MG63 (cell line): Measurements from ENCODE around the gene GOLGA6L7. TPM values are rescaled to one million over a fixed set of nuclear protein-coding genes. Genes with fewer than 3 reads are reported as not detected.
"Not testable (repeated sequence)": the region's sequence is repeated elsewhere in the genome, so short reads cannot be mapped to it uniquely, and the experiment has no call there.

Experiments used
- DNase-seq: peaks from one replicate; pipeline ENCODE4 v3.0.0-alpha.2; 2020
- H3K27me3 ChIP-seq: fragments of 250-450 bp; sonication (Bioruptor Pico); 2 replicates; pipeline ENCODE4 v1.5.1; 2020; ENCODE audit warnings: mild to moderate bottlenecking, moderate library complexity
- H3K36me3 ChIP-seq: fragments of 250-450 bp; sonication (Bioruptor Pico); 2 replicates; pipeline ENCODE4 v1.5.1; 2020; ENCODE audit warnings: mild to moderate bottlenecking, moderate library complexity
- H3K4me3 ChIP-seq: fragments of 250-450 bp; sonication (Bioruptor Pico); 2 replicates; pipeline ENCODE4 v1.5.1; 2020; ENCODE audit warnings: mild to moderate bottlenecking, moderate library complexity
- H3K9me3 ChIP-seq: fragments of 250-450 bp; sonication (Bioruptor Pico); 2 replicates; pipeline ENCODE4 v1.5.1; 2020; ENCODE audit warnings: mild to moderate bottlenecking, moderate library complexity
- total RNA-seq: library from RNA; depleted of rRNA; stranded (reverse); fragments of >200 nt; shearing (Covaris generic); gene quantifications from 2 replicates; pipeline ENCODE4 v1.2.3, GENCODE V29; 2014; ENCODE audit warnings: low replicate concordance; rRNA removed

GOLGA6L7 gene
- not detected in 2 replicates for total RNA-seq

DNA sequence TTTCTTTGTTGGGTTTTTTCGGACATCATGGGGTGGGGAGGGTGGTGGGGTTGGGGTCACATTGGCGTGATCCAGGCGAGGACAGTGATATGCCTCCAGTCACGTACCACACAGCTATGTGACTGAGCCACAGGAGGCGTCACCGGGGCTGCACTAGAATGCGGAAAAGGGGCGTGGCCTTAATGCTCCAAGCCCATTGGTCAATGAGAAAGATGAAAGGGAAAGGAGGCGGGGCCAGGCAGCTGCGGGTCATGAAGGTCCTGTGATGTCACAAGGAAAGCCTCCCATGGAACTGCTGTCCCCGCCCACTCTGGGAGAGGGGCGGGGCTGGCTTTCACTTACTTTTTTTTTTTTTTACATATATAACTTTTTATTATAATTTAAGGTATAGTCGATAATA is at the start of gene GOLGA6L7:
Gene GOLGA6L7, minus strand, starts transcription at position 124 of the 400 bp plus-strand sequence. Its CDS starts 95 bp downstream, at position 29.
- not testable (repeated sequence) for H3K9me3 ChIP-seq, H3K4me3 ChIP-seq, H3K27me3 ChIP-seq, H3K36me3 ChIP-seq
- DNase-seq, result peak; percentile 18

GRCh38 chr15:28897861-28898585 is 49.6 kb upstream of the GOLGA6L7 start:
- Histone ChIP-seq H3K27me3 (no peaks in the 10 kb centered on the region), H3K36me3 (peaks cover 2% of the 10 kb centered on the region; the same call in 1 of the 2 replicates), H3K4me3 (no peak overlapping the region), H3K9me3 (no peaks in the 10 kb centered on the region)
- DNase-seq, result no peak

DNA sequence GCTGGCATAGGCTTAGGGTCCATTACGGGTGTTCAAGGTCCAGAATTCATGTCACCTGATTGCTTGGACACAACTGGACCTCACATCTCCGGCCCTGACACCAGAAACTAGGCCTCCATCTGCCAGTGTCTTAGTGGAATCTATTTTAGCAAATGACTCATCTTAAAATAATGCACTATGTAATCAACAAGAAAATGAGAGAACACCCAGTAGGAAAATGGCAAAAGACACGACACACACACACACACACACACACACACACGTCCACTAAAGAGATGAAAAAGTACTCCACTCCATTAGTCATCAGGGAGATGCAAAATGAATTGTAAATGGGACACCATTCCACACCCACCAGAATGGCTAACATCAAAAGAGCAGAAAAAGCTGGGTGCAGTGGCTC is 48.5 kb upstream of the GOLGA6L7 start:
- DNase-seq, result peak; percentile 54
- no peak overlapping the region for H3K4me3 ChIP-seq
- H3K36me3 ChIP-seq, result peaks cover 2% of the 10 kb centered on the region; the same call in 1 of the 2 replicates

GRCh38 chr15:28895566-28895965 is 47.1 kb upstream of the GOLGA6L7 start:
- Histone ChIP-seq H3K36me3 (peaks cover 2% of the 10 kb centered on the region; the same call in 1 of the 2 replicates), H3K9me3 (no peaks in the 10 kb centered on the region), H3K27me3 (no peaks in the 10 kb centered on the region), H3K4me3 (no peak overlapping the region)
- no peak for DNase-seq

More for the DNA sequence above, 48.5 kb upstream of the GOLGA6L7 start:
- no peaks in the 10 kb centered on the region for H3K27me3 ChIP-seq
- no peaks in the 10 kb centered on the region for H3K9me3 ChIP-seq

DNA sequence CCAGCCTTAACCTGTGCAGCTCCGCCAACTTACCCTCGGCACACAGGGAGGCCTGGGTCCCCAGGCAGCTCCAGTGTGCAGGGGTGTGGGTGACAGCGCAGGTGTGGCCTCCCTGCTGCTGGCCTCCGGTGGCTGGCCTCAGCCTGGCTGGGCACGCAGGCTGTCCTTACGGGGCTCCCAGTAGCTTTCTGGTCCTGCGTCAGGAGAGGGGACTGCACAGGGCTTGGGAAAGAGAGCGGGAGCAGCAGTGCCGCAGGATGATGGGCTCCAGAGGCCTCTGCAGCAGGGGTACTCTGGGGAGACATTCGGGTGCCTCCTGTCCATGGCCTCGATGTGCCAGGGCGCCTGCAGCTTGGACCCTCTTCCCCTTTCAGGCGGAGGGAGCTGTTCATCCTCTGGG is 46.7 kb upstream of the GOLGA6L7 start:
- no peaks in the 10 kb centered on the region for H3K27me3 ChIP-seq

GRCh38 chr15:28894631-28895030 is 46.2 kb upstream of the GOLGA6L7 start:
- Histone ChIP-seq H3K27me3 (no peaks in the 10 kb centered on the region), H3K4me3 (no peak overlapping the region), H3K36me3 (peaks cover 2% of the 10 kb centered on the region; the same call in 1 of the 2 replicates), H3K9me3 (no peaks in the 10 kb centered on the region)
- DNase-seq, result no peak

More for the DNA sequence above, 46.7 kb upstream of the GOLGA6L7 start:
- Histone ChIP-seq H3K9me3 (no peaks in the 10 kb centered on the region), H3K4me3 (no peak overlapping the region), H3K36me3 (peaks cover 2% of the 10 kb centered on the region; the same call in 1 of the 2 replicates)
- DNase-seq, result no peak

- no peaks in the 10 kb centered on the region for H3K27me3 ChIP-seq
- H3K9me3 ChIP-seq, result no peaks in the 10 kb centered on the region
- peaks cover 2% of the 10 kb centered on the region; the same call in 1 of the 2 replicates for H3K36me3 ChIP-seq
- no peak overlapping the region for H3K4me3 ChIP-seq
- no peak for DNase-seq
Measured at GRCh38 chr15:28892789-28893610, 44.6 kb upstream of the GOLGA6L7 start.

DNA sequence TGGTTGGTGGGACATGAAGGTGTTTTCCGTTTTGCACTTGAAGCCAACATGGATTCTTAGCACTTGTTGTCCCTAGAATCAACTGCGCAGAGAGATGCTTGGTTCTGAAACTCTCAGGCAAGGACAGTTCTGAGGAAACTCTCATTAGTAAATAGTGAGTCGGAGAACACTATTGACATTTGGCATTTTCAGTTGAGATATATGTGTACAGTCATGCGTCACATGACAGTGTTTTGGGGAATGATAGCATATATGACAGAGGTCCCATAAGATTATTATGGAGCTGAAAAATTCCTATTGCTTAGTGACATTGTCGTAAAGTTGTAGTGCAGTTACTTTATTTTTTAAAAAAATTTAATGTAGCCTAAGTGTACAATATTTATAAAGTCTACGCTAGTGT is 43.1 kb upstream of the GOLGA6L7 start:
- no peaks in the 10 kb centered on the region for H3K27me3 ChIP-seq
- no peak overlapping the region for H3K4me3 ChIP-seq
- peaks cover 2% of the 10 kb centered on the region; the same call in 1 of the 2 replicates for H3K36me3 ChIP-seq
- no peak for DNase-seq
- H3K9me3 ChIP-seq, result no peaks in the 10 kb centered on the region

DNA sequence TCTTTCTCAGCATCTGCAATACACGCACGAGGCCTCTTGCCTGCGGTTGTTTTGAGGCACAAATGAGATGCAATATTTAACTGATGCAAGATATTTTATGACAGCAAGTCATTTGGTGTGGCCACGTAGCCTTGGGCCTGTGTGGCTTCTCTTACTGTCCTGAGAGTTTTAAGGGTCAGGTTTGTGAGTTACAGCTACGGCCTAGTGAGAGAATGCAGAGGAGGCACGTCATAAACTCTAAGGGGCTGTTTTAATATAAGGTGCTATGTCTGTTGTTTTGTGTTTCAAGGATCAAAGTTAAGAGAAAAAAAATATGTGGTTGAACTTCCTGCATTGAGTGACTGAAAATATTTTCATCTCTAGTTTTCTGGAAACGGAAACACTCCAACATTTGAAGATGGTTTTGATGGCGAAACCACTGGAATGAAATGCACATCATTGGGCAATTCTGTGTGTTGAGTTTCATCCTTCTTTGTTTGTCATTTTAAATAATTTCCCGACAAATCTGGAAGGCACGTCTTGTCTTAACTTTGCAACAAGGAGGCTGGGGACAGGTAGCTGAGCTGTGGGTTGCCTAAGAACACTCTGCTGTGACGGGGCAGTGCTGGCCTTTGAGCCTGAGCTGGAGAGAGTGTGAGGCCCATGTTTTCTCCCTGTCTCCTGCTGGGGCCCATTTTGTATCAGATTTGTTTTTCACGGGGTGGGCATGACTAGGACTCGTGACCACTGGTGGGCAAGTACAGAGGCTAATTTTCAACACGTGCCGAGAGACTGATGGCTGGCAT is 42.5 kb upstream of the GOLGA6L7 start:
- H3K4me3 ChIP-seq, result no peak overlapping the region
- DNase-seq, result no peak
- H3K36me3 ChIP-seq, result no peaks in the 10 kb centered on the region
- no peaks in the 10 kb centered on the region for H3K27me3 ChIP-seq
- no peaks in the 10 kb centered on the region for H3K9me3 ChIP-seq

DNA sequence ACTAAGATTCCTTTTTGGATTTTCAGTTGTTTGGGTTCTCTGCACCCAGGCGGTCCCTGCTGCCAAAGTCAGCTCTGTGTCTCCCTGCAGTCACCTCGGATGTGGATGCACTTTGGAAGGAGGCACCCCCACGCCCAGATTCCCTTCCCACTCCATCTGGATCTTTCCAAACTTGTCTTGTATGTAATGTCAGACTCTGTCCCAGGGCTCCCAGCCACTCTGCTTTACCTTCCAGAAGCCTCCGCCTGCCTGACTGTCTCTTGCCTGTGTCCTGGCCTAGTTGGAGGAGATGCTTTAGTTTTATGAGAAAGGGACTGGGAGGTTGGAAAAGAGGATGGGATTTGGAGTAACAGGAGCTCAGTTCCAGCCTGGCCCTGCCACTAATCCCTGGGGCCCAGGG is 41.8 kb upstream of the GOLGA6L7 start:
- not testable (repeated sequence) for H3K4me3 ChIP-seq, H3K36me3 ChIP-seq, H3K27me3 ChIP-seq, DNase-seq, H3K9me3 ChIP-seq

DNA sequence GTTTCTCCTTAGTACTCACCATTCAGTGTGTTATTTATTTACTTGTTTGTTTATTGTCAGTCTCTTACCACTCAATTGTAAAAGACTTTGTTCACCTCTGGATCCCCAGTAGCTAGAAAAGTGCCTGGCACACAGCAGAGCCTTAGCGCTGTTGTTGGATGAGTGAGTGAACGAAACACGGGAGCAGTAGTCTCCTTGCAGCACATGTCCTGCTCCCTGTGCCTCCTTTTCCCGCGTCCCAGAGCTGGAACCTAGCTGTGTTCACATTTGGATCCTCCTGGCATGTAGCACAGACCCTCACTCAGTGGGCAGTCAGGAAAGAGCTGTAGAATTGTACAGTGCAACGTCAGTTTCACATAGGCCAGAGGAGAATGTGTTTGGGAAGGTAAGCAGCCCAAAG is 41.4 kb upstream of the GOLGA6L7 start:
- not testable (repeated sequence) for H3K9me3 ChIP-seq, H3K4me3 ChIP-seq, H3K27me3 ChIP-seq

DNA sequence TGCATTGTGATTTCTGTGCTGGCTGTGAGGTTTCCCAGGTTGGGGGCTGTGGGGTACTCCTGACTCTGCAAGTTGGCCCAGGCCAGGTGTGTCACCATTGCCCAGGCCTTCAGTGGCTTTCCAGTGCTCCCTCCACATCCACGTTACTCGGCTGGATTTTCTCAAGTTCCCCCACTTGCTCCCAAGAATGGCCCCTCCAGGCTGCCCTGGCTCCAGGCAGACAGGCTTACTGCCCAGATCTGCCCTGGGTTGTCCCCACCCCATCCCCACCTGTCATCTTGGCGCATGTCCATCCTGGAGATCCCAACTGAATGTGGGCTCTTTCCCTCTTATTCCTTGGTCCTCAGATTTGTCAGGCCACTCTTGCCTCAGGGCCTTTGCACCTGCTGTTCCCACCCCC is 40.9 kb upstream of the GOLGA6L7 start:
- H3K36me3 ChIP-seq, result no peaks in the 10 kb centered on the region
- no peaks in the 10 kb centered on the region for H3K9me3 ChIP-seq
- no peak for DNase-seq
- H3K4me3 ChIP-seq, result no peak overlapping the region
- H3K27me3 ChIP-seq, result no peaks in the 10 kb centered on the region

More for the DNA sequence above, 41.4 kb upstream of the GOLGA6L7 start:
- not testable (repeated sequence) for H3K36me3 ChIP-seq, DNase-seq

GRCh38 chr15:28888900-28889299 is 40.5 kb upstream of the GOLGA6L7 start:
- peak; percentile 63 for DNase-seq

GRCh38 chr15:28888302-28888894 is 40.0 kb upstream of the GOLGA6L7 start:
- no peaks in the 10 kb centered on the region for H3K9me3 ChIP-seq
- DNase-seq, result no peak

More at GRCh38 chr15:28888900-28889299, 40.5 kb upstream of the GOLGA6L7 start:
- Histone ChIP-seq H3K27me3 (no peaks in the 10 kb centered on the region), H3K9me3 (no peaks in the 10 kb centered on the region), H3K36me3 (no peaks in the 10 kb centered on the region), H3K4me3 (no peak overlapping the region)

DNA sequence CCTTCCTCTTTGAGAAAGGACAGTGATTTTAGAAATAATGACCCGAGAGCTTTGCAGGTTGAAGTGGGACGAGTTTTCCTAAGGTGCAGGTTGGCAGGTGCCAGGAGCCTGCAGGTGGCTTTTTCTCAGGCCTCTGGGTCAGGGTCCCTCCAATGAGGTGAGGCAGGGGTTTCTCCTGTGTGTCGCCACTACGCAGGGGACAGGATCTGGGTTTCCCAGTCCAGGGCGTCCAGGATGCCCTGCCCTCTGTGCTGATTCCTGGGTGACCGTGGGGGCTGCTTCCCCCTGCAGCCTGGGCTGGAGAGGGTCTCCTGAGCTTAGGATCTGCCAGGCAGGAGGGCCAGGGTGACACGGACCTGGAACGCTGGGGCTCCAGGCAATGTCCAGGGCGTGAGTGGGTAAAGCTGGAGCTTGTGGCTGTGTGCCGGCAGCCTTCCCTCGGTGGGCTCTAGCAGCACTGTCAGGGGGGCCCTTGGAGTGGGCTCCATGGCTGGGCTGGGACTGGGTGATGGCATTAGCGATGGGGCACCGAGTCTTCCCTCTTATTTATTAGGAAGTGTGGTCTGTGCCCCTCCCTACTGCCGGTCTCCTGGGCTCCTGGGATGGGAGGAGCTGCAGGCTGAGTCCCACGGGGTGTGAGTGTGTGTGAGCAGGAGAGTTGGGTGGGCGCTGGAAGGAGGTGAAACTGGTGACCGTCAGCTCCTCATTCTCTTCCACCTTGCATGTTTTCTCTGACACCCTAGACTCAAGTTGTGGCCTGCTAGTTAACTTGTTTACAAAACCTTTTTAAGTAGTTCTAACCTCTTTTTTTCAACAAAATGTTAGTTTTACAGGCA is 39.1 kb upstream of the GOLGA6L7 start:
- H3K4me3 ChIP-seq, result peak overlapping the region; percentile 58
- no peak for DNase-seq

More at GRCh38 chr15:28888302-28888894, 40.0 kb upstream of the GOLGA6L7 start:
- H3K36me3 ChIP-seq, result no peaks in the 10 kb centered on the region
- H3K27me3 ChIP-seq, result no peaks in the 10 kb centered on the region
- H3K4me3 ChIP-seq, result no peak overlapping the region

More for the DNA sequence above, 39.1 kb upstream of the GOLGA6L7 start:
- Histone ChIP-seq H3K36me3 (no peaks in the 10 kb centered on the region), H3K9me3 (no peaks in the 10 kb centered on the region), H3K27me3 (no peaks in the 10 kb centered on the region)
